GM12891 (cell line): ENCODE data around the gene GABBR1.
A peak's percentile ranks its signal among the peaks of the same experiment; 100 is the strongest.

Source experiments
- DNase-seq: peaks from one replicate; pipeline ENCODE4 v3.0.0; 2011; ENCODE audit warnings: low spot score; ENCODE audit not compliant: insufficient read length
- FAIRE-seq: peaks from 2 replicates; lab custom pipeline; 2011; peaks lifted over from hg19 to GRCh38; lab: Jason Lieb, UNC
- PAX5 ChIP-seq: IDR thresholded peaks from 2 replicates; pipeline ENCODE4 v1.6.1; 2011; ENCODE audit warnings: low read length, moderate library complexity, mild to moderate bottlenecking; ENCODE audit not compliant: insufficient read depth, severe bottlenecking
- POLR2A ChIP-seq: IDR thresholded peaks from 2 replicates; pipeline ENCODE4 v1.6.1; 2011; ENCODE audit warnings: low read depth, low read length, control low read depth
- POLR2AphosphoS5 ChIP-seq: IDR thresholded peaks from 2 replicates; pipeline ENCODE4 v1.6.1; 2011; ENCODE audit warnings: low read depth, low read length, control low read depth
- POU2F2 ChIP-seq: IDR thresholded peaks from 2 replicates; pipeline ENCODE4 v1.6.1; 2011; ENCODE audit warnings: low read depth, mild to moderate bottlenecking, control low read depth, low read length, moderate library complexity
- SPI1 ChIP-seq: IDR thresholded peaks from 2 replicates; pipeline ENCODE4 v1.6.1; 2011; ENCODE audit warnings: low read depth, low read length, control low read depth
- TAF1 ChIP-seq: IDR thresholded peaks from 2 replicates; pipeline ENCODE4 v1.6.1; 2011; ENCODE audit warnings: low read depth, low read length, control low read depth

The GABBR1 gene

GRCh38 chr6:29653452-29654038 is 20.6 kb upstream of the GABBR1 start:
- no peak for TF ChIP-seq TAF1
- no peak for TF ChIP-seq POLR2AphosphoS5
- TF ChIP-seq POLR2A: no peak
- TF ChIP-seq PAX5: no peak
- no peak for TF ChIP-seq POU2F2
- no peak for TF ChIP-seq SPI1
- FAIRE-seq (no peak), DNase-seq (no peak)

GRCh38 chr6:29652198-29652584 is 19.2 kb upstream of the GABBR1 start:
- TF ChIP-seq POLR2A: no peak
- FAIRE-seq: no peak

GRCh38 chr6:29651413-29652197 is 18.6 kb upstream of the GABBR1 start:
- TF ChIP-seq PAX5: no peak
- no peak for TF ChIP-seq POLR2A
- no peak for TF ChIP-seq POU2F2
- no peak for TF ChIP-seq POLR2AphosphoS5
- no peak for TF ChIP-seq SPI1
- no peak for TF ChIP-seq TAF1
- FAIRE-seq (peak; percentile 35), DNase-seq (no peak)

More at GRCh38 chr6:29652198-29652584, 19.2 kb upstream of the GABBR1 start:
- DNase-seq: no peak

- DNase-seq (peak; percentile 90), FAIRE-seq (peak; percentile 96)
- TF ChIP-seq SPI1: no peak
- TF ChIP-seq POLR2A: peak; percentile 93
- TF ChIP-seq POU2F2: no peak
- peak; percentile 77 for TF ChIP-seq POLR2AphosphoS5
- peak; percentile 60; the same call in 1 of the 2 replicates for TF ChIP-seq TAF1
- no peak for TF ChIP-seq PAX5
These were observed 17.0 kb upstream of the GABBR1 start for GRCh38 chr6:29649701-29650673.

GRCh38 chr6:29647927-29648642 is 15.1 kb upstream of the GABBR1 start:
- TF ChIP-seq POLR2AphosphoS5 (no peak), TAF1 (no peak), SPI1 (no peak), POLR2A (no peak), PAX5 (no peak), POU2F2 (no peak)
- DNase-seq (no peak), FAIRE-seq (peak; percentile 63)

DNA sequence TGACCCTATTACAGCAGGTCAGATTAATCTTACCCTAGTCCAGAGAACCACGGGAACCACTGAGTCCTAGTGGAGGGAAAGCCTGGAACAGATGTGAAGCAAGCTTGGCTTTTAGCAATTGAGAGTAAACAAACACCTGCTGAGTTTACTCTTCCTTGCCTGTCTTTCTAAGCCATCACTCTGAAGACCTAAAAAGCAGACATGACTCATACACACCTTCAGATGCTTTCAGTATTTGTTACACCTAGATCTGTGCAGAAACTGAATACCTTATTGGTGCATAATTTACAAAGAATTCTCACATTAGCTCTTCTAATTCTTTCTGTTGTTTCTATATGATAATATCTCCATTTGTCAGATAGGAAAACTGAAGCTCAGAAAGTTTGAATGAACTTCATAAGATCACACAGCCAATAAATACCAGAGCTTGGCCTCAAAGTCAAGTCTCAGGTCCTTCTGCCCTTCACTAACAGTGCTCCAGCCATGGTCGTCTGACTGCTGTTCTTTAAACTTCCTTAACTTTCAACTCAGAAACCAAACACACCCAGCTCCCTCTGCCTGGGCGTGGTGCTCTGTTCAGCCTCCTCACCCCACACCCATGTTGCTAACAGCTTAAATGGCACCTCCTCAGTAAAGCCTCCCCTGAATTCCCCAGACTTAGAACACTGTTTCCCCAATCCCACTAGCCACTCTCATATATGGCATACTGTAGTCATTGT is 8.6 kb upstream of the GABBR1 start:
- no peak for DNase-seq
- FAIRE-seq: no peak
- TF ChIP-seq POLR2A (no peak), TAF1 (no peak), SPI1 (no peak), POLR2AphosphoS5 (no peak), POU2F2 (no peak), PAX5 (no peak)

GRCh38 chr6:29637247-29637646 is 4.3 kb upstream of the GABBR1 start:
- no peak for DNase-seq
- TF ChIP-seq POU2F2: no peak
- TF ChIP-seq POLR2AphosphoS5: no peak
- TF ChIP-seq SPI1: no peak
- TF ChIP-seq TAF1: no peak
- no peak for TF ChIP-seq PAX5
- TF ChIP-seq POLR2A: no peak
- no peak for FAIRE-seq

GRCh38 chr6:29633534-29633905 is 537 bp upstream of the GABBR1 start:
- TF ChIP-seq POLR2A (no peak), SPI1 (no peak), PAX5 (no peak), TAF1 (no peak), POLR2AphosphoS5 (no peak), POU2F2 (no peak)
- DNase-seq (no peak), FAIRE-seq (no peak)
